ENCODE measurements around the gene ZNF525. TPM values are rescaled to one million over a fixed set of nuclear protein-coding genes. Genes with fewer than 3 reads are reported as not detected.

ZNF525 gene
- total RNA-seq, 2 donors from 2014 or later, result 4.9 to 11.4 TPM

DNA sequence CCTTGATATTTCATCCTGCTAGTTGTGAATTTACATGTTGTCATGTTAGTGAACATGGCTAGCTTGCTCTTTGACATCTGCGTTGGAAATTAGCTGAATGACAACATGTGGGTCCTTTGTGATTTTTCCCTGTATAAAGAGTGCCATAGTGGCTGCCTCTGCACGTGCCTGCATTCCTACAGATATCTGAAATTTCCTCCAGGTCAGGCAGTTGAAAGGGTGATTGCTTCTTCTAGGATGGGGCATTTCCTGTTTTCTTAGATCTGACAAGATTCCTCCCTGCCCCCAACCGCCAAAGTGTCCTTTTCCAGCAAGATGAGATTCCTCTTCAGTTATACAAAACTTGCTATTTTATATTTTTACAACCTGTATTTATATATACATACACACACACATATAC, 8.8 kb downstream of the ZNF525 start:
- DNase-seq (ENCODE audit: low spot score), result no peak
- Histone ChIP-seq H3K4me1 (ENCODE audit: control insufficient read depth in 1 of 2, low read depth in 2 of 2) (no peaks in the 10 kb centered on the region), H3K4me3 (no peak overlapping the region), H3K36me3 (peaks cover 40% of the 10 kb centered on the region), H3K9me3 (peaks cover 18% of the 10 kb centered on the region), H3K27ac (no peak overlapping the region), H3K27me3 (replicated peaks; ENCODE audit: insufficient read depth) (no peaks in the 10 kb centered on the region)
- TF ChIP-seq, protein P1, sequence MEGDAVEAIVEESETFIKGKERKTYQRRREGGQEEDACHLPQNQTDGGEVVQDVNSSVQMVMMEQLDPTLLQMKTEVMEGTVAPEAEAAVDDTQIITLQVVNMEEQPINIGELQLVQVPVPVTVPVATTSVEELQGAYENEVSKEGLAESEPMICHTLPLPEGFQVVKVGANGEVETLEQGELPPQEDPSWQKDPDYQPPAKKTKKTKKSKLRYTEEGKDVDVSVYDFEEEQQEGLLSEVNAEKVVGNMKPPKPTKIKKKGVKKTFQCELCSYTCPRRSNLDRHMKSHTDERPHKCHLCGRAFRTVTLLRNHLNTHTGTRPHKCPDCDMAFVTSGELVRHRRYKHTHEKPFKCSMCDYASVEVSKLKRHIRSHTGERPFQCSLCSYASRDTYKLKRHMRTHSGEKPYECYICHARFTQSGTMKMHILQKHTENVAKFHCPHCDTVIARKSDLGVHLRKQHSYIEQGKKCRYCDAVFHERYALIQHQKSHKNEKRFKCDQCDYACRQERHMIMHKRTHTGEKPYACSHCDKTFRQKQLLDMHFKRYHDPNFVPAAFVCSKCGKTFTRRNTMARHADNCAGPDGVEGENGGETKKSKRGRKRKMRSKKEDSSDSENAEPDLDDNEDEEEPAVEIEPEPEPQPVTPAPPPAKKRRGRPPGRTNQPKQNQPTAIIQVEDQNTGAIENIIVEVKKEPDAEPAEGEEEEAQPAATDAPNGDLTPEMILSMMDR (IDR thresholded peaks at IDR 0.05), result no peak
- ATAC-seq (ENCODE audit: insufficient number of reproducible peaks, low FRiP score, low read depth), result no peak

DNA sequence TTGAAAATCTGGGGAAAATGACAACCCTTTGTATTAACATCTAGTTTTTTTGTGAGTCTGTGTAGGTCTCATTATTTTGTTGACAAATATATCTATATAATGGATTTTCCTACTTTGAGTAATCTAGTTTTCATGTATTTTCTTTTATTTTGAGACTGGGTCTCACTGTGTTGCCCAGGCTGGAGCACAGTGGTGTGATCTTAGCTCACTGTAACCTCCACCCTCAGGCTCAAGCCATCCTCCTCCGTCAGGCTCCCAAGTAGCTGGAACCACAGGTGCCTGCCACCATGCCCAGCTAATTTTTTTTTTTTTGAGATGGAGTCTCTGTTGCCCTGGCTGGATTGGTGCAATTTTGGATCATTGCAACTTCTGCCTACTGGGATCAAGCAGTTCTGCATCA, 9.2 kb downstream of the ZNF525 start:
- Histone ChIP-seq H3K27ac (no peak overlapping the region), H3K9me3 (peaks cover 22% of the 10 kb centered on the region), H3K27me3 (replicated peaks; ENCODE audit: insufficient read depth) (no peaks in the 10 kb centered on the region), H3K4me1 (ENCODE audit: control insufficient read depth in 1 of 2, low read depth in 2 of 2) (no peaks in the 10 kb centered on the region), H3K36me3 (peaks cover 45% of the 10 kb centered on the region), H3K4me3 (no peak overlapping the region)
- DNase-seq (ENCODE audit: low spot score) (no peak), ATAC-seq (ENCODE audit: insufficient number of reproducible peaks, low FRiP score, low read depth) (no peak)
- TF ChIP-seq, protein P1 (IDR thresholded peaks at IDR 0.05), result no peak

DNA sequence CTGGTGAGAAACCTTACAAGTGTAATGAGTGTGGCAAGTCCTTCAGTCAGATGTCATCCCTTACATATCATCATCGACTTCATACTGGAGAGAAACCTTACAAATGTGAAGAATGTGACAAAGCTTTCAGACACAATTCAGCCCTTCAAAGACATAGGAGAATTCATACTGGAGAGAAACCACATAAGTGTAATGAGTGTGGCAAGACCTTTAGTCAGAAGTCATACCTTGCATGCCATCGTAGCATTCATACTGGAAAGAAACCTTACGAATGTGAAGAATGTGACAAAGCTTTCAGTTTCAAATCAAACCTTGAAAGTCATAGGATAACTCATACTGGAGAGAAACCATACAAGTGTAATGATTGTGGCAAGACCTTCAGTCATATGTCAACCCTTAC, 15.9 kb downstream of the ZNF525 start:
- H3K4me3 ChIP-seq, result no peak overlapping the region
- H3K27me3 ChIP-seq (replicated peaks; ENCODE audit: insufficient read depth), result no peaks in the 10 kb centered on the region
- H3K27ac ChIP-seq, result no peak overlapping the region
- H3K36me3 ChIP-seq, result peaks cover 52% of the 10 kb centered on the region
- DNase-seq (ENCODE audit: low spot score) (no peak), ATAC-seq (ENCODE audit: insufficient number of reproducible peaks, low FRiP score, low read depth) (no peak)
- H3K9me3 ChIP-seq, result peaks cover 76% of the 10 kb centered on the region
- H3K4me1 ChIP-seq (ENCODE audit: control insufficient read depth in 1 of 2, low read depth in 2 of 2), result no peaks in the 10 kb centered on the region
- TF ChIP-seq, protein P1 (IDR thresholded peaks at IDR 0.05), result no peak

DNA sequence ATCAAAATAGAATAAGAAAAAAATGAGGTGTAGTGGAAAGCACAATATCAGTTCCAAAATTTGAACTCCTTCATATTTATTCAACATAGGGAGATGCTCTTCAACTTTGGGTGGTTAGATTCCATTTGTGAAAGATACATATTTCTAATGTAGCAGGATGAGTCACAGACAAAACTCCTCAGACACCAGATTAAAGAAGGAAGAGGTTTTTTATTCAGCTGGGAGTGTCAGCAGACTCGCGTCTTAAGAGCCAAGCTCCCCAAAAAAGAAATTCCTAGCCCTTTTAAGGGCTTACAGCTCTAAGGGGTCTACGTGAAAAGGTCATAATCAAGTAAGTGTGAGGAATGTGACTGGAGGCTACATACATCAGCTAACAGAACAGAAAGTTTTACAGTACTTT, 22.7 kb downstream of the ZNF525 start:
- no peak for ATAC-seq (ENCODE audit: insufficient number of reproducible peaks, low FRiP score, low read depth)
- H3K36me3 ChIP-seq, result peaks cover 8% of the 10 kb centered on the region
- H3K27me3 ChIP-seq (replicated peaks; ENCODE audit: insufficient read depth), result no peaks in the 10 kb centered on the region
- peaks cover 38% of the 10 kb centered on the region for H3K9me3 ChIP-seq
- H3K27ac ChIP-seq, result no peak overlapping the region
- TF ChIP-seq, protein P1 (IDR thresholded peaks at IDR 0.05), result no peak
- DNase-seq (ENCODE audit: low spot score), result no peak
- no peak overlapping the region for H3K4me3 ChIP-seq
- H3K4me1 ChIP-seq (ENCODE audit: control insufficient read depth in 1 of 2, low read depth in 2 of 2), result no peaks in the 10 kb centered on the region

DNA sequence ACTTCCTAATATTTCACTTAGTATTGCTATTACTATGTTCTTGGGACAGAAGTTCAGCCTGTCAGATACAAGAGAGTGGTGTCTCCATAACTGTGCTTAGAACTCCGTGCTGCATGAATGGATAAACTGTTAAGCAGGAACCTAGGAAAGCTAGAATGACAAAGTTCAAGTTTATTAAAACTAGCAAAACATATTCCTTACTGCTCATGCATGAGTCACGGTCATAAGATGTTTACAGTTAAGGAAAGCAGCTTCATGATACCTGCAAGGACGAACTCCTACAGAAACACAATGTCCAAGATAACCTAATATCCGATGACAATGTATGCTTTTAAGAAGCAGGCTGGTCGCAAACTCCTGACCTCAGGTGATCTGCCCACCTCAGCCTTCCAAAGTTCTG, 23.4 kb downstream of the ZNF525 start:
- ATAC-seq (ENCODE audit: insufficient number of reproducible peaks, low FRiP score, low read depth), result no peak
- TF ChIP-seq, protein P1 (IDR thresholded peaks at IDR 0.05), result no peak
- peaks cover 31% of the 10 kb centered on the region for H3K9me3 ChIP-seq
- DNase-seq (ENCODE audit: low spot score), result no peak
- peaks cover under 1 to 1% of the 10 kb centered on the region in 2 donors for H3K4me1 ChIP-seq (ENCODE audit: control insufficient read depth in 1 of 2, low read depth in 2 of 2)
- H3K27ac ChIP-seq, result no peak overlapping the region
- H3K4me3 ChIP-seq, result no peak overlapping the region
- peaks cover 8% of the 10 kb centered on the region for H3K36me3 ChIP-seq
- no peaks in the 10 kb centered on the region for H3K27me3 ChIP-seq (replicated peaks; ENCODE audit: insufficient read depth)
